WTC11 (cell line): ENCODE results near the gene CRB1. TPM values are rescaled to one million over a fixed set of nuclear protein-coding genes. Genes with fewer than 3 reads are reported as not detected.

Source experiments
- ATAC-seq: fragments of 200-7000 bp; cut with Tn5 transposase; 2 replicates; pipeline ENCODE4 v1.10.0; 2021; ENCODE audit warnings: mild to moderate bottlenecking, moderate library complexity
- CTCF ChIA-PET: fragments of 300-600 bp; sonication (Branson Sonifier 250); formaldehyde crosslinking; loops from one replicate; lab custom pipeline; 2021; ENCODE audit warnings: antibody characterized with exemption; lab: Charles Lee
- POLR2A ChIA-PET: fragments of 350-600 bp; sonication (Branson Sonifier 250); formaldehyde crosslinking; loops from one replicate; lab custom pipeline; 2021; ENCODE audit warnings: antibody characterized with exemption; lab: Charles Lee
- DNase-seq: peaks from one replicate; pipeline ENCODE4 v3.0.0; 2021; ENCODE audit warnings: low spot score
- H3K27ac Mint-ChIP-seq: 2 replicates; pipeline ENCODE4 v1.8.0; 2021; ENCODE audit warnings: mixed read lengths
- H3K27me3 Mint-ChIP-seq: 2 replicates; pipeline ENCODE4 v1.8.0; 2021; ENCODE audit warnings: low read depth, mild to moderate bottlenecking, moderate library complexity, mixed read lengths
- H3K36me3 Mint-ChIP-seq: 2 replicates; pipeline ENCODE4 v1.8.0; 2021; ENCODE audit warnings: mixed read lengths
- H3K4me1 Mint-ChIP-seq: 2 replicates; pipeline ENCODE4 v1.8.0; 2022; ENCODE audit warnings: mixed read lengths
- H3K4me3 Mint-ChIP-seq: 2 replicates; pipeline ENCODE4 v1.8.0; 2021; ENCODE audit warnings: mild to moderate bottlenecking, moderate library complexity, mixed read lengths
- H3K9me3 Mint-ChIP-seq: 2 replicates; pipeline ENCODE4 v1.8.0; 2021; ENCODE audit warnings: mixed read lengths
- ATF1 ChIP-seq: sonication (generic); formaldehyde crosslinking; IDR thresholded peaks from 2 replicates; pipeline ENCODE4 v1.8.1; 2023; ENCODE audit warnings: mild to moderate bottlenecking, moderate library complexity, missing genetic modification reagents
- CBFB ChIP-seq: sonication (generic); formaldehyde crosslinking; IDR thresholded peaks from 2 replicates; pipeline ENCODE4 v1.8.1; 2022; ENCODE audit warnings: mild to moderate bottlenecking, low read depth, missing genetic modification reagents
- CDX4 ChIP-seq: fragments of 250-450 bp; sonication (Bioruptor Pico); IDR thresholded peaks from 2 replicates; pipeline ENCODE4 v1.9.0; 2021; ENCODE audit warnings: moderate library complexity, mild to moderate bottlenecking, inconsistent platforms, borderline replicate concordance
- FOXJ3 ChIP-seq: sonication (generic); formaldehyde crosslinking; IDR thresholded peaks from 2 replicates; pipeline ENCODE4 v1.9.0; 2021; ENCODE audit warnings: missing genetic modification reagents, mild to moderate bottlenecking, borderline replicate concordance
- FOXK1 ChIP-seq: sonication (generic); formaldehyde crosslinking; IDR thresholded peaks from 2 replicates; pipeline ENCODE4 v1.8.0; 2022; ENCODE audit warnings: mild to moderate bottlenecking, moderate library complexity, missing genetic modification reagents
- GABPB1 ChIP-seq: sonication (generic); formaldehyde crosslinking; IDR thresholded peaks from 2 replicates; pipeline ENCODE4 v1.8.1; 2023; ENCODE audit warnings: mild to moderate bottlenecking, missing genetic modification reagents
- IRF2 ChIP-seq: sonication (generic); formaldehyde crosslinking; IDR thresholded peaks from 2 replicates; pipeline ENCODE4 v1.8.0; 2022; ENCODE audit warnings: low read depth, missing genetic modification reagents, borderline replicate concordance
- KAT7 ChIP-seq: sonication (generic); formaldehyde crosslinking; IDR thresholded peaks from 2 replicates; pipeline ENCODE4 v1.8.1; 2023; ENCODE audit warnings: missing genetic modification reagents, mild to moderate bottlenecking, borderline replicate concordance
- MAX ChIP-seq: sonication (generic); formaldehyde crosslinking; IDR thresholded peaks from 2 replicates; pipeline ENCODE4 v1.8.0; 2022; ENCODE audit warnings: mild to moderate bottlenecking, missing genetic modification reagents
- NFATC4 ChIP-seq: fragments of 250-450 bp; sonication (Bioruptor Pico); IDR thresholded peaks from 2 replicates; pipeline ENCODE4 v1.9.0; 2021; ENCODE audit warnings: mild to moderate bottlenecking
- NR3C1 ChIP-seq: sonication (generic); formaldehyde crosslinking; conservative IDR thresholded peaks from 2 replicates; pipeline ENCODE4 v1.8.1; 2023; ENCODE audit warnings: low read depth, mild to moderate bottlenecking, missing genetic modification reagents
- SP1 ChIP-seq: sonication (generic); formaldehyde crosslinking; conservative IDR thresholded peaks from 2 replicates; pipeline ENCODE4 v1.8.1; 2022; ENCODE audit warnings: missing genetic modification reagents
- TEAD1 ChIP-seq: sonication (generic); formaldehyde crosslinking; IDR thresholded peaks from 2 replicates; pipeline ENCODE4 v1.8.0; 2022; ENCODE audit warnings: mild to moderate bottlenecking, missing genetic modification reagents
- TP53 ChIP-seq: sonication (generic); formaldehyde crosslinking; IDR thresholded peaks from 2 replicates; pipeline ENCODE4 v1.8.1; 2023; ENCODE audit warnings: mild to moderate bottlenecking, missing genetic modification reagents
- USF2 ChIP-seq: sonication (generic); formaldehyde crosslinking; IDR thresholded peaks from 2 replicates; pipeline ENCODE4 v1.8.1; 2023; ENCODE audit warnings: mild to moderate bottlenecking, missing genetic modification reagents, moderate library complexity
- ZNF121 ChIP-seq: sonication (generic); formaldehyde crosslinking; IDR thresholded peaks from 2 replicates; pipeline ENCODE4 v1.8.0; 2023; ENCODE audit warnings: missing genetic modification reagents
- ZNF281 ChIP-seq: sonication (generic); formaldehyde crosslinking; IDR thresholded peaks from 2 replicates; pipeline ENCODE4 v1.8.0; 2023; ENCODE audit warnings: mild to moderate bottlenecking, missing genetic modification reagents
- ZNF317 ChIP-seq: sonication (generic); formaldehyde crosslinking; IDR thresholded peaks from 2 replicates; pipeline ENCODE4 v1.8.1; 2023; ENCODE audit warnings: low read depth, mild to moderate bottlenecking, moderate library complexity, missing genetic modification reagents, borderline replicate concordance
- ZNF423 ChIP-seq: fragments of 250-450 bp; sonication (Bioruptor Pico); IDR thresholded peaks from 2 replicates; pipeline ENCODE4 v2.1.2; 2022; ENCODE audit warnings: mild to moderate bottlenecking, moderate library complexity
- ZNF425 ChIP-seq: fragments of 250-450 bp; sonication (Bioruptor Pico); conservative IDR thresholded peaks from 2 replicates; pipeline ENCODE4 v1.9.0; 2021; ENCODE audit warnings: mild to moderate bottlenecking
- total RNA-seq: library from RNA; stranded (reverse); gene quantifications from 3 replicates; pipeline ENCODE4 v1.2.3, GENCODE V29; 2021
- TF ChIP-seq, protein P1 (sequence below): sonication (generic); formaldehyde crosslinking; IDR thresholded peaks from 2 replicates; pipeline ENCODE4 v1.8.1; 2023; ENCODE audit warnings: mild to moderate bottlenecking, missing genetic modification reagents
- TF ChIP-seq, protein P2 (sequence below): sonication (generic); formaldehyde crosslinking; IDR thresholded peaks from 2 replicates; pipeline ENCODE4 v1.8.0; 2023; ENCODE audit warnings: missing genetic modification reagents

Gene CRB1
- total RNA-seq, 1 experiment from 2014 or later, result 0.11 TPM

DNA sequence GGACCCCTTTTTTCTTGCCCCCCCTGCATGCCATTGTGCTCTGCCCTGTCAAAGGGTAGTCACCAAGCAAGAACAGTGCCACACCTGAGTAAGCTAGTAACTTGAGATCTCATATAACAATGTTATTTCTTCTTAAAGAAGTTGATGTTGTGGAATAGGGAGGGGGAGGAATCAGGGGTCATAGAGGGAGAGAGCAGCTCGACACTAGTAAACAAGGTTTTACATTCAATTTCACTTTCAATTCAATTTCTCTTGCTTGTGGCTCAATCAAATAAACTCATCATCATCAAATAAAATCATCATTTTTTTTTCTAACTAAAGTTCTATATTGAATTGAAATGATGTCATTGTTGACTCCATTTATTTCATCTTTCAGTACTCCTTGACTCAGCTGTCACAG is 106.4 kb downstream of the CRB1 start:
- TF ChIP-seq NFATC4 (CRISPR knock-in tag) (no peak), ZNF317 (CRISPR knock-in tag) (no peak), ZNF425 (CRISPR knock-in tag) (no peak), TP53 (CRISPR knock-in tag) (no peak)
- TF ChIP-seq, protein P1, sequence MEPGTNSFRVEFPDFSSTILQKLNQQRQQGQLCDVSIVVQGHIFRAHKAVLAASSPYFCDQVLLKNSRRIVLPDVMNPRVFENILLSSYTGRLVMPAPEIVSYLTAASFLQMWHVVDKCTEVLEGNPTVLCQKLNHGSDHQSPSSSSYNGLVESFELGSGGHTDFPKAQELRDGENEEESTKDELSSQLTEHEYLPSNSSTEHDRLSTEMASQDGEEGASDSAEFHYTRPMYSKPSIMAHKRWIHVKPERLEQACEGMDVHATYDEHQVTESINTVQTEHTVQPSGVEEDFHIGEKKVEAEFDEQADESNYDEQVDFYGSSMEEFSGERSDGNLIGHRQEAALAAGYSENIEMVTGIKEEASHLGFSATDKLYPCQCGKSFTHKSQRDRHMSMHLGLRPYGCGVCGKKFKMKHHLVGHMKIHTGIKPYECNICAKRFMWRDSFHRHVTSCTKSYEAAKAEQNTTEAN (CRISPR knock-in tag), result no peak
- Mint-ChIP-seq H3K4me1 (no peaks in the 10 kb centered on the region), H3K27ac (no peak overlapping the region), H3K4me3 (no peak overlapping the region), H3K36me3 (no peaks in the 10 kb centered on the region), H3K27me3 (no peaks in the 10 kb centered on the region), H3K9me3 (no peaks in the 10 kb centered on the region)
- DNase-seq (no peak), ATAC-seq (no peak)
- POLR2A ChIA-PET, result no interaction called here
- CTCF ChIA-PET, result no interaction called here

- H3K27ac Mint-ChIP-seq, result no peak overlapping the region
- DNase-seq, result no peak
- no peak for ATAC-seq
- peaks cover 12% of the 10 kb centered on the region for H3K4me1 Mint-ChIP-seq
- H3K4me3 Mint-ChIP-seq, result no peak overlapping the region
- no peaks in the 10 kb centered on the region for H3K27me3 Mint-ChIP-seq
- H3K36me3 Mint-ChIP-seq, result no peaks in the 10 kb centered on the region
- TF ChIP-seq FOXK1 (CRISPR knock-in tag) (no peak), ZNF281 (CRISPR knock-in tag) (no peak), IRF2 (CRISPR knock-in tag) (no peak), ATF1 (CRISPR knock-in tag) (no peak), CBFB (CRISPR knock-in tag) (no peak), TEAD1 (CRISPR knock-in tag) (no peak), USF2 (no peak), CDX4 (CRISPR knock-in tag) (no peak), KAT7 (CRISPR knock-in tag) (no peak), FOXJ3 (CRISPR knock-in tag) (no peak), ZNF423 (CRISPR knock-in tag) (no peak), SP1 (CRISPR knock-in tag) (no peak), GABPB1 (CRISPR knock-in tag) (no peak), NR3C1 (CRISPR knock-in tag) (no peak), ZNF121 (no peak), TP53 (CRISPR knock-in tag) (no peak), MAX (CRISPR knock-in tag) (no peak)
- TF ChIP-seq, protein P2, sequence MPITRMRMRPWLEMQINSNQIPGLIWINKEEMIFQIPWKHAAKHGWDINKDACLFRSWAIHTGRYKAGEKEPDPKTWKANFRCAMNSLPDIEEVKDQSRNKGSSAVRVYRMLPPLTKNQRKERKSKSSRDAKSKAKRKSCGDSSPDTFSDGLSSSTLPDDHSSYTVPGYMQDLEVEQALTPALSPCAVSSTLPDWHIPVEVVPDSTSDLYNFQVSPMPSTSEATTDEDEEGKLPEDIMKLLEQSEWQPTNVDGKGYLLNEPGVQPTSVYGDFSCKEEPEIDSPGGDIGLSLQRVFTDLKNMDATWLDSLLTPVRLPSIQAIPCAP (CRISPR knock-in tag), result no peak
- TF ChIP-seq, all 79 proteins: peak for 0
- CTCF ChIA-PET, result interaction anchor here (1.1 kb wide), 1 partner anchor 16 kb away, joined by 8 read pairs; no protein-coding TSS in a partner anchor
- no peaks in the 10 kb centered on the region for H3K9me3 Mint-ChIP-seq
- POLR2A ChIA-PET, result no interaction called here
Observed at GRCh38 chr1:197384471-197384870, 116.4 kb downstream of the CRB1 start.
